GM03348 (cell line): ENCODE measurements around the gene GABPB2.
"Not testable (repeated sequence)": the region's sequence is repeated elsewhere in the genome, so short reads cannot be mapped to it uniquely, and the experiment has no call there.

ENCODE experiments used
- DNase-seq: peaks from one replicate; pipeline ENCODE4 v3.0.0; 2012; ENCODE audit warnings: low spot score

GABPB2 gene

DNA sequence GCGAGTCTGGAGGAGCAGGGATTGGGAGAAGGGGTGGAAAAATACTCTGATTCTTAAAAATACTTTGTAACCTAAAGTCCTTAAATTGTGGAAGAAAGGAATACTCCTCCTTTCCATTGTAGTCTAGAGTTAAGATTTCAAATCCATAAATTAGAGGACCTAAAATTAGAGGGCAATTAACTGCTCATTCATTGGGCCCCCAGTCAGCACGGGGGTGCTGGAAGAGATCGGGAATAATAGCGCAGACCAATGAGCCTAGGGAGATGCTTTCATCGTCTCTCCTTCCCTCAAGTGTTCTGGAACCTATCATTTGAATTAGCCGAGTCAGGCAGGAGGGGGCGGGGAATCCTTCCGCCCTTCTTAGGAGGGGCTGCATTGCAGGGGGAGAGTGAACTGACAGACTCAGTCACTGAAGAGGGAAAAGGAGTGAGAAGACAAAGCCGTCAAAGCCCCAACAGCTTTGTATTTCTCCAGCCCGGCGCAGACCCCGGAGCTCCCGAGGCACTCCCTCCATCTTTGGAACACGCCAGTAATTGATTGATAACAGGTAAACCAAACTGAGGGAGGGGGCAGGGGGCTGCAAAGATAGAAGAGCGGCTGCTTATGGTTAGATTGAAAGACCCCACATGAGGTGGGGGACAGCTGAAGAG, 10.4 kb upstream of the GABPB2 start, which contains the start of gene MLLT11:
TSS of gene MLLT11 (plus strand) at position 391 of the 650 bp plus-strand sequence. CDS start 6,828 bp downstream, outside the sequence.
- peak; percentile 71 for DNase-seq

DNA sequence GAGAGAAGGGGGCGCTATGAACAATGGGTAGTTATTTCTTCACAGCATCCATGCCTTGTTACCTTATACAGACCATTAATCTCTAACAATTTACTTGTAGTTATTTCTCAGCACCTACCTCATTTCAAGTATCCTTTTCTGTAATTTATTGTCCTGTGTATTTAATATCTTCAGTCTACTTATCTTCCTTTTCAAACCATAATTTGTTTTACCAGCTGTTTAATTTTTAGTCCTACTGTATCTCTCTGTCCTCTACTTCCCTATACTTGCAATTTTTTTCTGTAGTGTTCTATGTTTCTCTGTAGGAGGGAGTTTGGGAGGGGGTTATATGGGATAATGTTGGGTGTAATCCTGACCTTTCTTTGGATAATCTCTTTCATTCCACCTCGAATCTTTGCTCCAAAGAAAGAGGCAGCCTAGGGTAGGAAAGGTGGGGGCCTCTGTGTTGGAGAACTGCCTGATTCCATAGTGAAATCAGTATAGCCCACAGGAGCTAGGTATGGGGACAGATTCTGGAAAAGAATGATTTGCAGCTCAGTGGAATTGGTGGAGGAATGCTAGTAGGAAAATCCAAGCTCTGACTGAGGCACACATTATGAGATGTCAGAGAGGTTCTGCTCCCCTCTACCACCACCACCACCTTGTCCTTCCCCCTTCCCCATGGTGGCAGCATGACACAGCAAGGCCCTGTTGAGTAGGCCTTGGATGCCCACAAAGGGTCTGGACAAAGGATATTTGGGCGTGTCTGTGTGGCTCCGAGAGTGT, 9.7 kb upstream of the GABPB2 start:
- DNase-seq: no peak

GRCh38 chr1:151061704-151062103, 8.9 kb upstream of the GABPB2 start:
- DNase-seq: no peak

- DNase-seq: peak; percentile 84
Measured at GRCh38 chr1:151062741-151063371, 7.7 kb upstream of the GABPB2 start.

DNA sequence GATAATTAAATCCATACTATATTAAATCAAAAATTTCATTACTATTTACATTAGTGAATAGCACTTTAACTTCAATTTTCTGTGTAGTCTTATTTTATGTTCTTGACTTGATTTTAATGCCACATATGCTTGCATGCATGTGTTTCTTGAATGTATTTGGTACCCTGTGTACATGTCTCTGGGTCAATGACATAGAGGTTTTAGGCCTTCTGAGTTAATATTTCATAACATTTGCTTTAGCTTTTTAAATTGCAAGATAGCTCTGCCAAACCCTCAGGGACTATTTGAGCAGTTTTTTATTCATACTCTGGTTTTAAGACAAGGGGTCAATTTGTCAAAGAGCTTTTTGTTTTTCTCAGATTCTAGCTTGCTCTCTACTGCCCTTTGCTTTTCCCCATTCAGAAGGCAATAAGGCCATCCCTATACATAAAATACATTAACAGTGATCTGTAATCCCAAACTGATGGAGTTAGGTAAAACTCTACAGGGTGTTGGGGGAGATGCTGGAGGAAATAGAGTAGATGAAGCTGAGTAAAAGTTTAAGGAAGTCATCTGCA, 5.4 kb upstream of the GABPB2 start:
- no peak for DNase-seq

- DNase-seq: no peak
Measured at GRCh38 chr1:151067185-151067584, 3.4 kb upstream of the GABPB2 start.

GRCh38 chr1:151069103-151069486, 1.5 kb upstream of the GABPB2 start:
- no peak for DNase-seq

GRCh38 chr1:151072224-151072623, 1.7 kb downstream of the GABPB2 start:
- DNase-seq: no peak

DNA sequence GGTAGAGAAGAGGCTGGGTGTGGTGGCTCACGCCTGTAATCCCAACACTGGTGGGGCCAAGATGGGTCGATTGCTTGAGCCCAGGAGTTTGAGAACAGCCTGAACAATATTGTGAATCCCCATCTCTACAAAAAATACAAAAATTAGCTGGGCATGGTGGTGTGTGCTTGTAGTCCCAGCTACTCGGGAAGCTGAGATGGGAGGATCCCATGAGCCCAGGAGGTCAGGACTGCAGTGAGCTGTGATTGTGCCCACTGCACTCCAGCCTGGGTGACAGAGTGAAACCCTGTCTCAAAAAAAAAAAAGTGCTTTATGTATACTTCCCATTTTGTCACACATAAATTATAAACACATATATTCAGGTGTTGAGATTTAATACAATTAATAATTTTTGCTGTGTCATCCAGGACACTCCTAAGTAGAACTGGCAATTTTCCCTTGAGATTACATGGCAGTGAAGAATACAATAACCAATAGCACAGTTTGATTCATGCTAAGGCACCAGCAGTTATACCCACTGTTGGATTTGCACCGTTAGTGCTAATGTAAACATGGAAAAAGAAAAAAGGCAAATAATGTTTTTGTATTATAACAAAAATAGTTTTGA, 15.5 kb downstream of the GABPB2 start:
- DNase-seq: no peak

- DNase-seq: not testable (repeated sequence)
Measured at GRCh38 chr1:151097426-151097825, 26.9 kb downstream of the GABPB2 start.

GRCh38 chr1:151098126-151098525, 27.6 kb downstream of the GABPB2 start:
- no peak for DNase-seq

DNA sequence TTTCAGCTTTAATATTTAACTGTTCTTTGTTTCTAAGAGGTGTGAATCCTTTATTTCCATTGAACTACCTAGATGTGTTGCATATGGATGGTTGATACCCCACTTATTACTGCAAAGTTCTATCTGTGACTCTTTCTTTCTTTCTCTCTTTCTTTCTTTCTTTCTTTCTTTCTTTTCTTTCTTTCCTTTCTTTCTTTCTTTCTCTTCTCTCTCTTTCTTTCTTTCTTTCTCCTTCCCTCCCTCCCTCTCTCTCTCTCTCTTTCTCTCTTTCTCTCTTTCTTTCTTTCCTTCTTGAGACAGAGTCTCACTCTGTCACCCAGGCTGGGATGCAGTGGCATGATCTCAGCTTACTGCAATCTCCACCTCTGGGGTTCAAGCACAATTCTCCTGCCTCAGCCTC, 34.1 kb downstream of the GABPB2 start:
- no peak for DNase-seq

DNA sequence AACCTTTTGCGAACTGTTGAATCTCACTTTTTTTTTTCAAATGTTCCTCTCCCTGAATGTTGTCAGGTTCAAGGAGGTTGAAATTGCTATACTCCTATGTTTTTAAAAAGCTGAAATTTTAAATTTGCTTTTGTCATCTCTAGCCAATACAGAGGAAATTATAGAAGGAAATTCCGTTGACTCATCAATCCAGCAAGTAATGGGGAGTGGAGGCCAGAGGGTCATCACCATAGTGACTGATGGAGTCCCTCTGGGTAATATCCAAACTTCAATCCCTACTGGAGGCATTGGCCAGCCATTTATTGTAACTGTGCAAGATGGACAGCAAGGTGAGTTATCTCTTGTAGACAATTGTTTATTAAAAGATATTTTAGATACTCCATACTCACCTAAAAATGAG, 36.3 kb downstream of the GABPB2 start:
- peak; percentile 30 for DNase-seq

DNA sequence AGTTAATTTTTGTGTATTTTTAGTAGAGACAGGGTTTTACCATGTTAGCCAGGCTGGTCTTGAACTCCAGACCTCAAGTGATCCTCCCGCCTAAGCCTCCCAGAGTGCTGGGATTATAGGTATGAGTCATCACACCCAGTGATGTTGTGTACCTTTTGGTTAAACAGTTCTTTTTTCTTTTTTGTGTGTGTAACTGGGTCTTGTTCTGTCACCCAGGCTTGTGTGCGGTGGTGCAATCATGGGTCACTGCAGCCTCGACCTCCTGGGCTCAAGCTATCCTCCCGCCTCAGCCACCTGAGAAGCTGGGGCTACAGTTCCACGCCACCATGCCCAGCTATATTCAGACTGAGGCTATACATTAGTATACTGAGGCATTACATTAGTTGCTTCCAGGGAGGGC, 37.8 kb downstream of the GABPB2 start:
- no peak for DNase-seq

GRCh38 chr1:151113877-151114276, 43.3 kb downstream of the GABPB2 start:
- no peak for DNase-seq

DNA sequence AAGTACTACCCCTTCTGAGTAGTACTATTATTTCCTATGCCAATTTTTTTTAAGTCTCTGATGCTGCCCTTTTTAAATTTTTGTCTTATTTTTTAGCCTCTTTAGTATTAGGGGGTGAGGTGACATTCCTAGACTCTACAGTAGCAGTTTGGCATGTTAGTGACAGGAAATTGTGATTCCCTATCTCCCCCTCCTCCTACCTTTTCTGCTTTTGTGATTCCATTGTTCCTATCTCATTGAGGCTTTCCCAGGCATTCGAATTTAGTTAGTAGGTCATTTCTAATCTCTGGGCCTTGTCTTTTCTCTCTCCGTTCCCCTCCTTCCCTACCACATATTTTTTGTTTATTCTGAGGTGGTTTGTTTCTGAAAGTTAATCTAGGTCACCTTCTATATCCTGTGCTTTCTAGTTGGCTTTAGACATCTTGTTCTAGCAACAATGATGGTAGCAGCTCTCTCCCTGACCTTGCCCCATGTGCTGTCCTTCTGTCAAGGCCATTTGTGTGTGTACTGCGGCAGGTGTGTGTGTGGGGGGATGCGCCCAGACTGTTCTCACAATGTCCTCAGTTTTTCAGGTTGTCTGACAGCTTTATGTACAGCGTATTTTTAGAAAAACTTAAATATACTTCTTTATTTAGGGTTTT, 54.3 kb downstream of the GABPB2 start:
- no peak for DNase-seq

GRCh38 chr1:151128800-151129199, 58.2 kb downstream of the GABPB2 start:
- DNase-seq: no peak

- peak; percentile 90 for DNase-seq
Measured at GRCh38 chr1:151130987-151131586, 60.5 kb downstream of the GABPB2 start.

- peak; percentile 51 for DNase-seq
Measured at GRCh38 chr1:151131701-151132334, 61.3 kb downstream of the GABPB2 start.

DNA sequence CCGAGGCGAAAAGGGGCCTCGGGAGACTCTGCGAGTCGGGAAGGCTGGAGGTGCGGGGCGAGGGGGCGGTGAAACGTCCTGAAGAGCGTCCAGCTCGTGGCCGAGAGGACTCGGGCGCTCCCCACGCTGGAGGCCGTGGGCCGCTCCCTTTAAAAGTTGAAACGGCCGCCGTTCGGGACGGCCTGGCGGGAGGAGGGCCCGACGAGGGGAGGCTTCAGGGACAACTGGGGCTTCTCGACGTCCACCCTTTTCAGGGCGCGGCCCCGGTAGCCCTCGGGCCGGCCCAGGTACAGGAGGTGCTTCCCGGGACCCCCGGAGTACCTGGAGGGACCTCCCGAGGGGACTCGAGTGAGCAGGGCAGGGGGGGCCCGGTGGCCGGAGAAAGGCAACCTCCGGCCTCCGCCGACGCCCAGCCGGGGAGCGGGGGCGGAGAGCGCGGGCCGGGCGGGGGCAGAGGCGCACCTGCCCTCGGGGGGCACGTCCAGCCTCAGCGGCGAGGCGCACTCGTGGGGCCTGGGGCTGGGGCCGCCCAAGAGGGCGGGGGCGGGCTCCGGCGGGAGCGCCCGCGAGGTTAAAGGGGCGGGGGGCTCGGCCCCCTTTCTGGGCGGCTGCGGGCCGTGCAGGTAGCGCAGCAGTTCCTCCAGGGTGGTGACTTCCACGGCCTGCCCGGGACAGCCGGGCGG, 61.9 kb downstream of the GABPB2 start:
- DNase-seq: no peak
